ENCODE measurements around the gene DEAF1.

GRCh38 chr11:727281-727701 is 32.3 kb upstream of the DEAF1 start:
- TF ChIP-seq BRD4 (IDR thresholded peaks at IDR 0.05), result no peak
- TF ChIP-seq CTCF (IDR thresholded peaks at IDR 0.05 in 2 of 3, conservative IDR thresholded peaks at IDR 0.05 in 1 of 3; ENCODE audit: insufficient read depth in 2 of 3, low read depth in 1 of 3, low read length in 3 of 3), result no peak
- TF ChIP-seq GABPA (tag; conservative IDR thresholded peaks at IDR 0.05; ENCODE audit: low read depth), result no peak
- no peak for TF ChIP-seq CHD2 (IDR thresholded peaks at IDR 0.05; ENCODE audit: low read depth, low read length)
- TF ChIP-seq XRCC5 (IDR thresholded peaks at IDR 0.05; ENCODE audit: low read depth, low read length), result no peak
